OCI-LY3 (cell line): ENCODE measurements around the gene ROBO2.

Experiments used
- H2AFZ ChIP-seq: fragments of 200-600, 300-600 bp; shearing (Covaris generic); 2 replicates; pipeline ENCODE4 v1.6.0; 2014; ENCODE audit warnings: antibody characterized with exemption, low read depth, low read length
- H3K27ac ChIP-seq: fragments of 200-600, 300-600 bp; sonication (generic); 2 replicates; pipeline ENCODE4 v1.5.1; 2014; ENCODE audit warnings: mild to moderate bottlenecking, low read length, moderate library complexity, mixed read lengths
- H3K27me3 ChIP-seq: fragments of 200-600, 300-600 bp; sonication (generic); 2 replicates; pipeline ENCODE4 v1.6.1; 2014; ENCODE audit warnings: low read depth, low read length, mixed read lengths
- H3K36me3 ChIP-seq: fragments of 200-600, 300-600 bp; sonication (generic); replicated peaks from 2 replicates; pipeline ENCODE3; 2014; ENCODE audit warnings: low read depth, low read length, mixed read lengths
- H3K4me1 ChIP-seq: fragments of 300-600, 200-600 bp; sonication (generic); 2 replicates; pipeline ENCODE4 v1.6.1; 2014; ENCODE audit warnings: low read length, mixed read lengths
- H3K4me2 ChIP-seq: fragments of 200-600, 300-600 bp; sonication (generic); 2 replicates; pipeline ENCODE4 v1.6.1; 2014; ENCODE audit warnings: low read length, mixed read lengths
- H3K4me3 ChIP-seq: fragments of 300-600, 200-600 bp; sonication (generic); 2 replicates; pipeline ENCODE4 v1.5.1; 2014; ENCODE audit warnings: antibody characterized with exemption, mild to moderate bottlenecking, low read length, moderate library complexity
- H3K79me2 ChIP-seq: fragments of 300-600, 200-600 bp; shearing (Covaris generic); 2 replicates; pipeline ENCODE4 v1.6.1; 2014; ENCODE audit warnings: mild to moderate bottlenecking, low read length, mixed read lengths
- H3K9ac ChIP-seq: fragments of 300-600, 200-600 bp; shearing (Covaris generic); 2 replicates; pipeline ENCODE4 v1.6.0; 2014; ENCODE audit warnings: mild to moderate bottlenecking, low read length, moderate library complexity
- H3K9me3 ChIP-seq: fragments of 200-600, 300-600 bp; shearing (Covaris generic); 2 replicates; pipeline ENCODE4 v1.6.1; 2014; ENCODE audit warnings: low read length, mixed read lengths; ENCODE audit not compliant: insufficient read depth
- H4K20me1 ChIP-seq: fragments of 200-600, 300-600 bp; sonication (generic); 2 replicates; pipeline ENCODE4 v1.6.1; 2016; ENCODE audit warnings: low read length, mixed read lengths; ENCODE audit not compliant: insufficient read depth
- CTCF ChIP-seq: fragments of 200-600, 300-600 bp; sonication (generic); IDR thresholded peaks from 2 replicates; pipeline ENCODE4 v1.5.1; 2014; ENCODE audit warnings: antibody characterized with exemption, low read length, low read depth
- EZH2phosphoT487 ChIP-seq: fragments of 200-600 bp; shearing (Covaris generic); IDR thresholded peaks from 2 replicates; pipeline ENCODE4 v1.6.1; 2018; ENCODE audit warnings: antibody characterized with exemption, mixed run types, low read depth

Gene ROBO2

GRCh38 chr3:77618686-77619085 is 578.8 kb downstream of the ROBO2 start:
- Histone ChIP-seq H3K4me1 (no peaks in the 10 kb centered on the region), H2AFZ (no peak overlapping the region), H3K27me3 (no peaks in the 10 kb centered on the region), H3K9ac (no peak overlapping the region), H4K20me1 (no peaks in the 10 kb centered on the region), H3K36me3 (no peaks in the 10 kb centered on the region), H3K4me3 (no peak overlapping the region), H3K4me2 (no peak overlapping the region), H3K9me3 (no peaks in the 10 kb centered on the region), H3K79me2 (no peaks in the 10 kb centered on the region), H3K27ac (no peak overlapping the region)
- TF ChIP-seq CTCF: no peak
- TF ChIP-seq EZH2phosphoT487: no peak

GRCh38 chr3:77620009-77620408 is 580.1 kb downstream of the ROBO2 start:
- Histone ChIP-seq H3K79me2 (no peaks in the 10 kb centered on the region), H3K27ac (no peak overlapping the region), H3K36me3 (no peaks in the 10 kb centered on the region), H3K9me3 (no peaks in the 10 kb centered on the region), H3K4me3 (no peak overlapping the region), H3K9ac (no peak overlapping the region), H3K4me1 (no peaks in the 10 kb centered on the region), H3K4me2 (no peak overlapping the region), H3K27me3 (no peaks in the 10 kb centered on the region), H2AFZ (no peak overlapping the region), H4K20me1 (no peaks in the 10 kb centered on the region)
- TF ChIP-seq CTCF: no peak
- TF ChIP-seq EZH2phosphoT487: no peak

GRCh38 chr3:77623500-77623899 is 583.6 kb downstream of the ROBO2 start:
- Histone ChIP-seq H3K4me3 (no peak overlapping the region), H3K9me3 (no peaks in the 10 kb centered on the region), H3K27me3 (no peaks in the 10 kb centered on the region), H2AFZ (no peak overlapping the region), H3K4me1 (peaks cover 11% of the 10 kb centered on the region; the same call in 1 of the 2 replicates), H4K20me1 (no peaks in the 10 kb centered on the region), H3K79me2 (no peaks in the 10 kb centered on the region), H3K9ac (no peak overlapping the region), H3K4me2 (no peak overlapping the region), H3K36me3 (no peaks in the 10 kb centered on the region), H3K27ac (no peak overlapping the region)
- TF ChIP-seq EZH2phosphoT487 (no peak), CTCF (no peak)

GRCh38 chr3:77626157-77626556 is 586.3 kb downstream of the ROBO2 start:
- no peaks in the 10 kb centered on the region for H3K36me3 ChIP-seq
- H3K4me3 ChIP-seq: no peak overlapping the region
- no peak overlapping the region for H3K27ac ChIP-seq
- no peaks in the 10 kb centered on the region for H3K9me3 ChIP-seq
- peaks cover 19% of the 10 kb centered on the region; the same call in 1 of the 2 replicates for H3K4me1 ChIP-seq
- H3K27me3 ChIP-seq: no peaks in the 10 kb centered on the region
- H2AFZ ChIP-seq: no peak overlapping the region
- no peak overlapping the region for H3K4me2 ChIP-seq
- no peak overlapping the region for H3K9ac ChIP-seq
- H3K79me2 ChIP-seq: no peaks in the 10 kb centered on the region
- H4K20me1 ChIP-seq: no peaks in the 10 kb centered on the region
- no peak for TF ChIP-seq CTCF
- TF ChIP-seq EZH2phosphoT487: no peak
